AG08395 (cell line): ENCODE data around the gene PTPN6.

Source experiments
- DNase-seq: peaks from one replicate; pipeline ENCODE4 v3.0.0; 2012; ENCODE audit warnings: mixed read lengths, low spot score

PTPN6 gene

GRCh38 chr12:7009512-7009911 is 58.4 kb downstream of the PTPN6 start:
- DNase-seq, result no peak
